ENCODE results near the gene CHRND.

The CHRND gene

DNA sequence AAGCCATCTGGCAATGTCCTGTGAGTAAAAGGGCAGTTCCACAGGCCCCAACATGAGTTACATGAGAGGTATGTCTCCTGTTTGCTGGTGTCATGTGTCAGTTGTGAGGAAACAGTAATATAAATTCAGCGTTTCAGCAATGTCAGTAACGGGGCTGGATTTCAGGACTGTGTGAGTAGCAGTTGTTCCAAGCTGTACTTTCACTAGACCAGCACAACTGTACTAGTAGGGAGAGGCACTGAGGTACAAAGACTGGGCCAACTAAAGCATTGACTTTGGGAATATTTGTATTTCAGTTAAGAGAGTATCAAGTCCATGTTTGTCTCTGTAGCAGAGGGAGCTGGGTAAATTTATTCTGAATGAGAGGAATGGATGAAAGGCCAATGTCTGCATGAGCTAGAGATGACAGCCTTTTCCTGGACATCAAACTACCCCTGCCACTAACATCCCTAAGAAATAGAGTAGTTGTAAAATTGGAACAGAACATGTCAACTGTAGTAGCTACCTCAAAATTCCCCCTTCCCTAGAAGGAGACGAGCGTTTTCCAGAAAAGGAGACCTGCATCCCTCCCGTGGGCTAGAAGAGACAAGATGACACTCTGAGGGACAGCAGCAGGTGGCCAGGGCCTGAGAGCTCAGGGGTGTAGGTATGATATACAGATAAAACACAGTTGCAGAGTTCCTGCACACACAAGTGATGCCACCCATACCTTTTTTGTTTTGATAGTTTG, 48.9 kb downstream of the CHRND start:
- Mint-ChIP-seq H3K4me1 (peaks cover 71% of the 10 kb centered on the region), H3K36me3 (ENCODE audit: low read depth) (peaks cover 51% of the 10 kb centered on the region), H3K9me3 (no peaks in the 10 kb centered on the region), H3K27me3 (ENCODE audit: low read depth) (no peaks in the 10 kb centered on the region), H3K4me3 (no peak overlapping the region), H3K27ac (peak overlapping the region; percentile 49 to 90 (median 87))
- TF ChIP-seq, protein P1, sequence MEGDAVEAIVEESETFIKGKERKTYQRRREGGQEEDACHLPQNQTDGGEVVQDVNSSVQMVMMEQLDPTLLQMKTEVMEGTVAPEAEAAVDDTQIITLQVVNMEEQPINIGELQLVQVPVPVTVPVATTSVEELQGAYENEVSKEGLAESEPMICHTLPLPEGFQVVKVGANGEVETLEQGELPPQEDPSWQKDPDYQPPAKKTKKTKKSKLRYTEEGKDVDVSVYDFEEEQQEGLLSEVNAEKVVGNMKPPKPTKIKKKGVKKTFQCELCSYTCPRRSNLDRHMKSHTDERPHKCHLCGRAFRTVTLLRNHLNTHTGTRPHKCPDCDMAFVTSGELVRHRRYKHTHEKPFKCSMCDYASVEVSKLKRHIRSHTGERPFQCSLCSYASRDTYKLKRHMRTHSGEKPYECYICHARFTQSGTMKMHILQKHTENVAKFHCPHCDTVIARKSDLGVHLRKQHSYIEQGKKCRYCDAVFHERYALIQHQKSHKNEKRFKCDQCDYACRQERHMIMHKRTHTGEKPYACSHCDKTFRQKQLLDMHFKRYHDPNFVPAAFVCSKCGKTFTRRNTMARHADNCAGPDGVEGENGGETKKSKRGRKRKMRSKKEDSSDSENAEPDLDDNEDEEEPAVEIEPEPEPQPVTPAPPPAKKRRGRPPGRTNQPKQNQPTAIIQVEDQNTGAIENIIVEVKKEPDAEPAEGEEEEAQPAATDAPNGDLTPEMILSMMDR (IDR thresholded peaks at IDR 0.05; ENCODE audit: unreplicated experiment in 3 of 3), result no peak

DNA sequence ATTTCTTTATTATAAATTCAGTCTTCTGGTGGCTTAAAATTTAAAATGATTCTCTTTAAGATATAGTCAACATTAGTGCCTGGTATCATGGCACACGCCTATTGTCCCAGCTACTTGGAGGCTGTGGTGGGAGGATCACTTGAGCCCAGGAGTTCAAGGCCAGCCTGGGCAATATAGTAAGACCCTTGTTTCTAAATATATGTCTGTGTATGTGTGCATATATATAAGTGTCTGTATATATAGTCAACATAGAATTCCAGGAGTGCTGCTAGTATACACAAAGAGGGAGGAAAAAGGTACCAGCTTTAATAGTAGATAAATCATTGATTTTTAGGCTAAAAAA, 49.4 kb downstream of the CHRND start:
- no peak overlapping the region for H3K4me3 Mint-ChIP-seq
- no peaks in the 10 kb centered on the region for H3K9me3 Mint-ChIP-seq
- peaks cover 68% of the 10 kb centered on the region for H3K4me1 Mint-ChIP-seq
- TF ChIP-seq, protein P1 (IDR thresholded peaks at IDR 0.05; ENCODE audit: unreplicated experiment in 3 of 3), result no peak
- H3K27me3 Mint-ChIP-seq (ENCODE audit: low read depth), result no peaks in the 10 kb centered on the region
- peaks cover 50% of the 10 kb centered on the region for H3K36me3 Mint-ChIP-seq (ENCODE audit: low read depth)
- H3K27ac Mint-ChIP-seq, result peak overlapping the region; percentile 44 to 90 (median 87)

DNA sequence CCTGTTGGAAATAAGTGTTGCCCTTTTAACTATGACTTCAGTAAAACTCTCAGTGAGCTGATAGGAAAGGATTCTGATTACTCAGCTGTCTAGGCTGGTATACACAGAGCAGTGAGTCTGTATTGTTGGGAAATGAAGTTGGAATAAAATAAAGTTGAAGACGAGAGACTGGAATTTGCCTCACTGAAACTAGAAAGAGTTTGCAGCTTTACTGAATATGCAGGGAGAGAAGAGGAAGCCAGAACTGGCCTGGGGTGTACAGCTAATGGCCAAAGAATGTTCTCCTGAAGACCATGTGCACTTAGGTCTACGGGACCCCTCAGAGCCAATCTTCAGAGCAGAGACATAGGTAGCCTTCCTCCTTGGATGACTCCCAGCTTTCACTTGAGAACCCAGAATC, 51.0 kb downstream of the CHRND start:
- TF ChIP-seq, protein P1 (IDR thresholded peaks at IDR 0.05; ENCODE audit: unreplicated experiment in 3 of 3), result no peak
- H3K27ac Mint-ChIP-seq, result peak overlapping the region; percentile 4 to 88 (median 47)
- no peaks in the 10 kb centered on the region for H3K9me3 Mint-ChIP-seq
- peaks cover 50% of the 10 kb centered on the region for H3K36me3 Mint-ChIP-seq (ENCODE audit: low read depth)
- H3K27me3 Mint-ChIP-seq (ENCODE audit: low read depth), result no peaks in the 10 kb centered on the region
- no peak overlapping the region for H3K4me3 Mint-ChIP-seq
- H3K4me1 Mint-ChIP-seq, result peaks cover 54% of the 10 kb centered on the region

DNA sequence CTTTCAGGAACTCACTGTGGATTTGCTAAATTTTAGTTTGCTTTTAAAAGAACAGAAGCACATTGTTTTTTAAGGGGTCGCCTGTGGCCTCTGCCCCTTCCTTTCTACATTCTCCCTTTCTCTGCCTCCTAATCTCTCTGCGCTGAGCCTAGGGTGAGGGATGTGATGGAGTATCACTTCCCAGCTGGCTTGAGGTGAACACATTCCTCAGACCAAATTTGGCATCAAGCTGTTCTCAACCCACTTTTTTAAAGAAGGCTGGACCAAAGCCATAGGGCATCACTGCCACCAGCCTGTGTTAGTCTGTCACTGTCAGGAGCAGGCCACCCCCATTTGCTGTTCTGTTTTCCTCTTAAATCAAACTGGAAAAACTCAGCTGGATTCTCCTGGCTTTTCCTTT, 51.9 kb downstream of the CHRND start:
- H3K27ac Mint-ChIP-seq, result peak overlapping the region in 2 of 3 experiments; percentile 18 to 47
- peaks cover 58% of the 10 kb centered on the region for H3K36me3 Mint-ChIP-seq (ENCODE audit: low read depth)
- TF ChIP-seq, protein P1 (IDR thresholded peaks at IDR 0.05; ENCODE audit: unreplicated experiment in 3 of 3), result no peak
- H3K4me1 Mint-ChIP-seq, result peaks cover 51% of the 10 kb centered on the region
- no peaks in the 10 kb centered on the region for H3K9me3 Mint-ChIP-seq
- no peak overlapping the region for H3K4me3 Mint-ChIP-seq
- no peaks in the 10 kb centered on the region for H3K27me3 Mint-ChIP-seq (ENCODE audit: low read depth)

DNA sequence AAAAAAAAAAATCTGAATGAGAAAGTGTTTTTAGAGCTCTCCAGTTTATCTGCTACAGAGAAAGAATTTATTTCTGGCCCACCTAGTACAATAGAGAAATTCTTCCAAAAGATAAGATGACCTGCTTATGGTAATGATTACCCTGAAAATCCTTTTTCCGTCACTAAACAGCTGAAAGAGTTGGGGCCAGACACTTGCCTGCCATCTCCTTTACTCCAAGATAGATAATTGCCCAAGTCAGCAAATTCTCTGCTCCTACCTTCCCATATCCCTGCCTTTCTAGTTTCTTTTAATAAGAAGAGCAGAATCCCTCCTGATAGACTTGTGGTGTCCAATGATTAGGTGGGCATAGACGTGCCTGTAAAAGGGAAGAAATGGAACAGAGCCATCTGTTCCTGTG, 52.7 kb downstream of the CHRND start:
- TF ChIP-seq, protein P1 (IDR thresholded peaks at IDR 0.05; ENCODE audit: unreplicated experiment in 3 of 3), result no peak
- Mint-ChIP-seq H3K36me3 (ENCODE audit: low read depth) (peaks cover 66% of the 10 kb centered on the region), H3K4me1 (peaks cover 44% of the 10 kb centered on the region), H3K27ac (peak overlapping the region; percentile 23 to 74 (median 35)), H3K9me3 (no peaks in the 10 kb centered on the region), H3K27me3 (ENCODE audit: low read depth) (no peaks in the 10 kb centered on the region), H3K4me3 (no peak overlapping the region)

DNA sequence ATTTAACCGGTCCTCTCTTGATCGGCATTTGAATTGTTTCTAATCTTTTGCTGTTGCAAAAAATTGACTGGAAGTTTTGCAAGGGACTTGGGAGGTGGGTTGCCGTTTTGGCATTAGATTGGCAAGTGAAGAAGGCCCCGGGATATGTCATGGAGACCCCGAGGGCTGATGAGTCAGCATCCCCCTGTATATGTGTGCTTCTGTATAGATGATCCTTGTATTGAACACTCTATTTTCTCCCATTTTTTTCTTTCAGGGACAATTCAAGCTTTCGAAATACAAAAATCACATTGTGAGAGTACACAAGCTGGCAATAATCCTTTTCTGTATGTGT, 54.7 kb downstream of the CHRND start:
- Mint-ChIP-seq H3K4me3 (no peak overlapping the region), H3K9me3 (no peaks in the 10 kb centered on the region)
- TF ChIP-seq, protein P1 (IDR thresholded peaks at IDR 0.05; ENCODE audit: unreplicated experiment in 3 of 3), result no peak

More for the DNA sequence above, 54.7 kb downstream of the CHRND start:
- H3K27me3 Mint-ChIP-seq (ENCODE audit: low read depth), result no peaks in the 10 kb centered on the region
- H3K4me1 Mint-ChIP-seq, result peaks cover 25% of the 10 kb centered on the region
- peak overlapping the region in 2 of 3 experiments; percentile 4 to 42 for H3K27ac Mint-ChIP-seq
- H3K36me3 Mint-ChIP-seq (ENCODE audit: low read depth), result peaks cover 66% of the 10 kb centered on the region
